AG04449 (cell line): Measurements from ENCODE around the gene BAAT.

ENCODE experiments used
- CTCF ChIA-PET: fragments of 350-600 bp; formaldehyde crosslinking; extraction: SDS; loops from one replicate; lab custom pipeline; 2021; ENCODE audit warnings: antibody characterized with exemption; lab: Yijun Ruan, JAX
- POLR2A ChIA-PET: fragments of 400-600, 350-600 bp; formaldehyde crosslinking; extraction: SDS; loops from one replicate; lab custom pipeline; 2020; ENCODE audit warnings: antibody characterized with exemption, inconsistent platforms; lab: Yijun Ruan, JAX
- DNase-seq: peaks from one replicate; pipeline ENCODE4 v3.0.0-alpha.2; 2010; ENCODE audit warnings: low read depth, low spot score
- H3K4me3 ChIP-seq: 2 replicates; pipeline ENCODE4 v1.5.1; 2011; ENCODE audit warnings: low read depth, mild to moderate bottlenecking, control low read depth, low read length
- TF ChIP-seq, protein P1 (sequence below): IDR thresholded peaks from one replicate; pipeline ENCODE4 v1.5.1; 2011; ENCODE audit warnings: mild to moderate bottlenecking, moderate library complexity, low read length, control low read depth, inconsistent platforms; ENCODE audit not compliant: insufficient read depth; ENCODE audit errors: missing control alignments

The BAAT gene

DNA sequence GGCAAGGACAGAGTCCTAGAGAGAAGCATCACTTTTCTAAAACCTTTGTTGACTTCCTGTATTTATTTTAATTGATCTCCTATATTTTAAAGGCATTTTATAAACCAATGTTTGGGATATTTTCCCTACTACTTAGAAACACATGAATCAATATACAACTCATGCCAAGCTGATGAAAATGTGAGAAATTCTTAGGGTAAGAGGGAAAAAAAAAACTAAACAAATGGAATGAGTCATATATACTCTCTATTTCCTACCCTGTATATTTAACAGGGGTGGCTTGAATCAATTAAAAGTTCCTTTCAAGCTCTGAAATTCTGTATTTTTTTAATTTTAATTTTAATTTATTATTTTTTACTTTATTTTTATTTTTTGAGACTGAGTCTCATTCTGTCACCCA is 19.6 kb downstream of the BAAT start:
- ChIA-PET CTCF (interaction anchor here (1.8 kb wide), 1 partner anchor 23 kb away, joined by 8 read pairs; no protein-coding TSS in a partner anchor), POLR2A (no interaction called here)
- TF ChIP-seq, protein P1, sequence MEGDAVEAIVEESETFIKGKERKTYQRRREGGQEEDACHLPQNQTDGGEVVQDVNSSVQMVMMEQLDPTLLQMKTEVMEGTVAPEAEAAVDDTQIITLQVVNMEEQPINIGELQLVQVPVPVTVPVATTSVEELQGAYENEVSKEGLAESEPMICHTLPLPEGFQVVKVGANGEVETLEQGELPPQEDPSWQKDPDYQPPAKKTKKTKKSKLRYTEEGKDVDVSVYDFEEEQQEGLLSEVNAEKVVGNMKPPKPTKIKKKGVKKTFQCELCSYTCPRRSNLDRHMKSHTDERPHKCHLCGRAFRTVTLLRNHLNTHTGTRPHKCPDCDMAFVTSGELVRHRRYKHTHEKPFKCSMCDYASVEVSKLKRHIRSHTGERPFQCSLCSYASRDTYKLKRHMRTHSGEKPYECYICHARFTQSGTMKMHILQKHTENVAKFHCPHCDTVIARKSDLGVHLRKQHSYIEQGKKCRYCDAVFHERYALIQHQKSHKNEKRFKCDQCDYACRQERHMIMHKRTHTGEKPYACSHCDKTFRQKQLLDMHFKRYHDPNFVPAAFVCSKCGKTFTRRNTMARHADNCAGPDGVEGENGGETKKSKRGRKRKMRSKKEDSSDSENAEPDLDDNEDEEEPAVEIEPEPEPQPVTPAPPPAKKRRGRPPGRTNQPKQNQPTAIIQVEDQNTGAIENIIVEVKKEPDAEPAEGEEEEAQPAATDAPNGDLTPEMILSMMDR: no peak
- no peak overlapping the region for H3K4me3 ChIP-seq
- DNase-seq: no peak

DNA sequence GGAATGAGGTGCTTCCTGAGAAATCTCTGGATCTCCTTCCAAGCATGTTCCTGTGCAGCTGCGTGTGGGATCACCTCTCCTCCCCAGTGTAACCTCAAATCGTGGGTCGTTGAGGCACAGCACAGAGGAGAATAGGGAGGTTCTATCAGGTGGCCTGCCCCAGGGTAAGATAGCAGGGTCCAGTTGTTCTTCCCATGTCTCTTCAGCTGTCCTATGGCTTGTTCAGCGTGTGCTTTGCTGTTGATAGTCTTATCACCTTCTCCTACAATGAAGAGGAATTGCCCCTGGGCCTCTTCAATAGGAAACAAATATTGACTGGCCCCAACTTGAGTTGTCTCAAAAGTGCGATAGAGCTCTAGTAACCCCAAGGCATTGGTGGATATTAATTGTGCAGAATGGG is 22.4 kb downstream of the BAAT start:
- CTCF ChIA-PET: interaction anchor here (1.3 kb wide), 1 partner anchor 11 kb away, joined by 3 read pairs; no protein-coding TSS in a partner anchor
- POLR2A ChIA-PET: no interaction called here
- TF ChIP-seq, protein P1: no peak
- no peak for DNase-seq
- H3K4me3 ChIP-seq: no peak overlapping the region

DNA sequence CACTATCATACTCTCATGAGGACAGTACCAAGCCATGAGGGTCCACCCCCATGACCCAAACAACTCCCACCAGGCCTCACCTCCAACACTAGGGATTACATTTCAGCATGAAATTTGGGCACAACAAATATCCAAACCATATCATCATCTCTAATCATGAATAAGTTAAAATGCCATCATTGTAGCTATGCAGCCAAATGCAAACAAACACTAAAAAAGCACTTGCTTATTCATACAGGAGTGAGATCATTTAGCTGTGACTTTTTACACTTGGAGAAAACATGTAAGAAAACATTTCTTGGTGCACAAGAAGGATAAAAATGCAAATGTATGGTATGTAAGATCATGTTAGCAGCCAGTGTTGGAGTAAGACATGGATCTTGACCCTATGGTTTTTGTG is 24.2 kb downstream of the BAAT start:
- CTCF ChIA-PET: no interaction called here

DNA sequence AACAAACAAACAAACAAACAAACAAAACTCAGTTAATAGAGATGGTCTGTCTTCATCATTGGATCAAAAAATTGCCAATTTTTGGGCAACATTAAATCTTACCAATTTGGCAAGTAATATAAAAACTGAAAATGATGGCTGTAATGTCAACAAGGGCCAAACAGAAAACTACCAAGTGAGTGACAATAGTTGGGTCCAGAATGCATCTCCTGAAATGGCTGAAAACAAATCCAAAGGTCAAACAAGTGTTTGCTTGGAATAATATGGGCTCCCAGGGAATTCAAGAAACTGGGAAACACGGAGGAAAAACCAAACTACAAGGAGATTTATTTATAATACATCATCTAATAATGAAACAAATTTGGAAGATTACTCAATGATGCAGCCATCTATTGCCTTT is 25.1 kb downstream of the BAAT start:
- H3K4me3 ChIP-seq: no peak overlapping the region
- ChIA-PET CTCF (no interaction called here), POLR2A (no interaction called here)
- TF ChIP-seq, protein P1: no peak
- no peak for DNase-seq

More for the DNA sequence above, 24.2 kb downstream of the BAAT start:
- TF ChIP-seq, protein P1: no peak
- no peak overlapping the region for H3K4me3 ChIP-seq
- POLR2A ChIA-PET: no interaction called here
- DNase-seq: no peak

DNA sequence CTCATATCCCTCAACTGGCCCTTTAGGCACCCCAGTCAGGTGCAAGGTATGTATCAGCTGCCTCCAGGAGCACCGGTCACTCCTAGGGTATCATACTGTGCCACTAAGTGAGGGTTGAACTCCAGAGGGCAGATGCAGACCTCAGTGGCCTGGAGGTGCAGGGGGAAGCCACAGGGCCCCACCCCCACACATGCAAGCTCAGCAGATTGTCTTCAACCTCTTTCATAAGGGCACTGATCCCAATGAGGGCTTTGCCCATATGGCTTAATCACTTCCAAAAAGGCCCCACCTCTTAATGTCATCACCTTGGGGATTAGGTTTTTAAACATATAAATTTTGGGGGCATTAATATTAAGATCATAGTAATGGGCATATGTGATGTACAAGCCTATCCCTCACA is 28.2 kb downstream of the BAAT start:
- H3K4me3 ChIP-seq: no peak overlapping the region
- CTCF ChIA-PET: interaction anchor here (1.2 kb wide), 1 partner anchor 32 kb away, joined by 3 read pairs; no protein-coding TSS in a partner anchor
- POLR2A ChIA-PET: no interaction called here
- no peak for DNase-seq
- TF ChIP-seq, protein P1: no peak

DNA sequence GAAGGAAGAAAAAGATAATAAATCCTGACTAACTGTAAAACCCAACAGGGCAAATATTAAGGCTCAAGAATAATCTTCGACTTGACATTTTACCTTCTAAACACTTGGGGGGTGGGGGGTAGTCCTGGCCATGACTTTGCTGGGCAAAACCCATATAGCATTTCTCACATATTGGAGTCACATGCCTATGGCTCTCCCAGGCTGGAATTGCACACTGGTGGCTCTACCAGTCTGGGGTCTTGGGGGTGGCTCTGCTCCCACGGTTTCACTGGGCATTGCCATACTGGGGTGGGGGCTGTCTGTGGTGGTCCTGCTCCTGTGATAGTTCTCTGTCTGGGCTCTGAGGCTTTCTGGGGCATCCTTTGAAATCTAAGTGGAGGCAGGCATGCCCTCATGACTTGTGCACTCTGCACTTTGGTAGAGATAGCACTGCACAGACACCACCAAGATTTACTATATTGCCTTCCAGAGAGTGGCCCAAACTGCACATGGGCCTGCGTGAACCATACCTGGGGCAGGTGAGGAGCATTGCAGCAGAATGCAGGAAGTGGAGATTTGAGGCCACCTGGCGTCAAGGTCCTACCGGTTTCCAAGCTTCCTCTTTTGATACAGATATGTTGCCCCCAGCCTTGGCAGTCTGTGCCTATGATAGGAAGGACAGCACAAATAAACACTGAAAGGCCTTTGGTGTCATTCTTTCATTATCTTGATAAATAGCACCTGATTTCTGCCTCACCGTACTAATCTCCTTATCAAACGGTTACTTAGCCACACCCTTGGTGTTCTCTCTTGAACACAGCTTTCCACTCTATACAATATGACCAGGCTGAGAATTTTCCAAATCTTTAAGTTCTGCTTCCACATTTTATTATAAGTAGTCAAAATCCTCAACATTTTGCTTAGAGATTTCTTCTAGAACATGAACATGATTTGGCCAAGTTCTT is 29.8 kb downstream of the BAAT start:
- TF ChIP-seq, protein P1: no peak
- CTCF ChIA-PET: no interaction called here
- no peak for DNase-seq
- H3K4me3 ChIP-seq: no peak overlapping the region
- POLR2A ChIA-PET: no interaction called here
